ENCODE measurements around the gene MIPEP.
"Not testable (repeated sequence)": the region's sequence is repeated elsewhere in the genome, so short reads cannot be mapped to it uniquely, and the experiment has no call there.

MIPEP gene

DNA sequence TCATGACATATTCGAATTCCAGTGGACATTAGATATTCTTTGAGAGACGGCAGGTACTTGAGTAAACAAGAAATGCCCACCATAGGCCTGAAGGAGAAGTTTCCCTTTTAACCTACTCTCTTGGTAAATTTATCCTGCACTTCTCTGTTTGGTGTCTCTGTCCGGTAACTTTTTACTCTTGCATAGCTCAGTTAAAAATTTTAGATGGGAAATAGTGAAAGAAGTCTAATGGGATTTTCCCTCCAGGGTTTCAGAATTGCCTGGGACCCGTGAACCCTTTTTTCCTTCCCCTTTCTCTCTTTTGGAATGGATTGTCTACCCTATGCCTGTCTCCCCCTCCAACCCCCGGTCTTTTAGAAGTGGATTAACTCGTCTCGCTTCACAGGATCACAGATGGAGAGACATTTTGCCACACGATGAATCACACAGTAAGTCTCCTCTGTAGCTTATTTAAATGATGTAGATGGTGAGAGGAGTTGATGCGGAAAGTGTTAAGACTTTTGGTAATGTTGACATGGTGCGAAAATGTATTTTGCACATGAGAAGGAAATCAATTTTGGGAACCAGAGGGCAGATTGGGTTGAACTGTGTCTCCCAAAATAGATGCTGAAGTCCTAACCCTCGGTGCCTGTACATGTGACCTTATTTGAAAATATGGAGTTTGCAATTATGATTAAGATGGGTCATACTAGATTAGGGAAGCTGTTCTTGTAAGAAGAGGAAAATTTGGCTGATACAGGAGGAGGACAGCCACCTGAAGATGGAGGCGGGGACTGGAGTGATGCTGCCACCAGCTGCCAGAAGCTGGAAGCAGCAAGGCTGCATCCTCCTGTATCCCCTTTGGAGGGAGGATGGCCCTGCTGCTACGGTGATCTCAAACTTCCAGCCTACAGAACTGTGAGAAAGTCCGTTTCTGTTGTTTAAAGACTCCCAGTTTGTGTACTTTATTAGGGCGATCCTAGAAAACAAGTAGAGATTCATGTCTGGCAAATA, 711 bp upstream of the MIPEP start:
- no peak for DNase-seq (ENCODE audit: low read depth, low spot score)

GRCh38 chr13:23884361-23884760, 4.8 kb downstream of the MIPEP start:
- DNase-seq (ENCODE audit: low read depth, low spot score) = not testable (repeated sequence)

GRCh38 chr13:23883255-23883654, 5.9 kb downstream of the MIPEP start:
- no peak for DNase-seq (ENCODE audit: low read depth, low spot score)

GRCh38 chr13:23881402-23881800, 7.8 kb downstream of the MIPEP start:
- not testable (repeated sequence) for DNase-seq (ENCODE audit: low read depth, low spot score)

GRCh38 chr13:23880493-23881401, 8.5 kb downstream of the MIPEP start:
- DNase-seq (ENCODE audit: low read depth, low spot score) = not testable (repeated sequence)

- no peak for DNase-seq (ENCODE audit: low read depth, low spot score)
Measured at GRCh38 chr13:23877286-23877685, 11.9 kb downstream of the MIPEP start.

GRCh38 chr13:23876265-23876664, 12.9 kb downstream of the MIPEP start:
- DNase-seq (ENCODE audit: low read depth, low spot score) = no peak

DNA sequence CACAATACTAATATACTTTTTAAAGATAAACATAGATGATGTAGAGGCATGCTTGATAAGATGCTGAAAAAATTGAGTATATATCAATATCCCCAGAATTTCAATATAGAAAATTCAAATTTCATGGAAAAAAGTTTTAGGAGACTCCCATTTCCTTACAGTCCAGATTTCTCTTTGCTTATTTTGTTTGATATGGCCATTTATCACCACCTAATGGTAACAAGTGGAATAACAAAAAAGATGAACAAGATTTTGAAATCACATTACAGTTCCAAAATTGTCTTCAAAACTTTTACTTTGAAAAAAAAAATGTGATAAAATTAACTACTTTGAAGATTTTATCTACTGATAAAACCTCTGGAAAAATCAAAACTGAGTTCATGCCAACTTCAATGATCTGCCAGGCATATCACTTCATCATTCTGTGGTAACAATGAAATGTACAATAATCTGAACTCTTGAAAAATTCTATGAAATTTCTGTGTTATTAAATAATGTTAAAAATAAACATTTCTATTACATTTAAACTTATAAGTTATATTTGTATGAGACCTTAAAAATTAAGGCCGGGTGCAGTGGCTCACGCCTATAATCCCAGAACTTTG, 17.5 kb downstream of the MIPEP start:
- DNase-seq (ENCODE audit: low read depth, low spot score) = no peak

DNA sequence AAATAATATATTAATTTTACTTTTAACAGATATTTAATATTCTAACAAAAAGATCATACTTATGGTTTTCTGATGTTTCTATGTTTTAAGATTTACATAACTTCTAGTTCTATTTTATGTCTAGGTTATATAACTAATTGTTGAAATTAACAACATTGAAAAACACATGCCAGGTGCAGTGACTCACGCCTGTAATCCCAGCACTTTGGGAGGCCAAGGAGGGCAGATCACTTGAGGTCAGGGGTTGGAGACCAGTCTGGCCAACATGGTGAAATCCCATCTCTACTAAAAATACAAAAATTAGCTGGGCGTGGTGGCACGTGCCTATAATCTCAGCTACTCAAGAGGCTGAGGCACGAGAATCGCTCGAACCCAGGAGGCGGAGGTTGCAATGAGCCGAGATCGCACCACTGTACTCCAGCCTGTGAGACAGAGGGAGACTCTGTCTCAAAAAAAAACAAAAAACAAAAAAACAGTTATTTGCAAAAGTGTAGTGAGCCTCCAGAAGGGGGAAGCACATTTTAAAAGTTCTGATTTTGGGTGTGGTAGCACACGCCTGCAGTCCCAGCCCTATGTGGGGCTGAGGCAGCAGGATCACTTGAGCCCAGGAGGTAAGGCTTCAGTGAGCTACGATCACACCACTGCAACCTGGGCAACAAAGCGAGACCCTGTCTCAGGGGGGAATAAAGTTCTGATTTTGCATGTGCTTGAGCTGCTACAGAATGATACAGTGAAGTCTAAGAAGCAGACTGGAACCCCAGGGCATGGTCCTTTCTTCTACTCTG, 18.7 kb downstream of the MIPEP start:
- no peak for DNase-seq (ENCODE audit: low read depth, low spot score)

DNA sequence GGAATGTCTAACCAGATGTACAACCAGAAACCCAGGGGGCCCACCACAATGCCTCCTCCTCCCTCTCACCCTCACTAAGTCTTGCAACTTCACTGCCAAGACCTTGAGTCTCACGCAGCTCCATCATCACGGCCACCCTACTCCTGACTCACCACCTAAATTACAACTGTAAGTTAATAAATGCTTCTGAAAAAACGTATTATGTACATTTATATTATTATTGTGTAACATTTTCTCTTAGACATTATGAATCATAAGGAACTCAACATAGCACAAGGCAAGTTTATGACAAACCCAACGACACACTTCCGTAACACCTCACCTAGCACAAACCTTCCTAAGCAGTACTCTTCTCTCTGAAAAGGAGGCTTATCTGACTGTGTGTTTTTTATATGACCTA, 20.7 kb downstream of the MIPEP start:
- no peak for DNase-seq (ENCODE audit: low read depth, low spot score)

DNA sequence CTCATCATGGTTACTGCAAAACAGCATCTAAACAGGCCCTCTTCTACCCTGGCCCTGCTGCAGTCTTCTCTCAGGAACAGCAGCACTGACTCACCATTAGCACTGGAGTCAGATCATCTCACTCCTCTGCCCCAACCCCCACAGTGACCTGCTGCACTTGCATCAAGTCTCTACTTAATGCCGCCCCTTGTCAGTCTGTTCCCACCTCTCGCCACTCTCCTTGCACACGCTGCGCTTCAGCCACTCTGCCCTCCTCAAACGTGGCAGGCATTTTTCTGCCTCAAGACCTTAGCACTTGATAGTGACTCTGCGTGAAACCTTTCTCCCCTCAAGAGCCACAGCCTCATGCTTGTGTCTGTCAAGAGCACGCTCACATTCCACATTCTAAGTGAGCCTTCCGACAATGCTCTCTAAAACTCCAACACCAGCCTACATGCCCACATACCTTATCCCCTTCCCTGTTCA, 22.1 kb downstream of the MIPEP start:
- no peak for DNase-seq (ENCODE audit: low read depth, low spot score)

GRCh38 chr13:23866420-23867026, 22.7 kb downstream of the MIPEP start:
- DNase-seq (ENCODE audit: low read depth, low spot score) = no peak

GRCh38 chr13:23865906-23866305, 23.3 kb downstream of the MIPEP start:
- no peak for DNase-seq (ENCODE audit: low read depth, low spot score)

DNA sequence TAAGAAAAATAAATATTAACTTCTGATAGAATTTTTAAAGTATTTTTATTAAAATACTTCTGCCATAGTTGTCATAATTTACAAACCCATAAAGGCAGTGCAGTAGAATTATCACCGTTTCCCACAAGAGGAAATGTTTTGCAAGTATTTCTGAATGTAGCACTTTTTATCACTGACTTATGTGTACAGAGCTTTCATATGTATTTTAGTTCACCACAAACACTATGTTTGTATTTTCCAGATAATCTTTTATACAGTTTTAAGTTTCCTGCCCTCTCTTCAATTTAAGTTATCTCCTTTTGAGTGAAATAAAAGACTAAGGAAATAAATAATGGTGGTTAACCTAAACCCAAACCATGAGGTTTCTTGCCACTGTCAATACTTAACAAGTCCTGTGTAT, 24.2 kb downstream of the MIPEP start:
- DNase-seq (ENCODE audit: low read depth, low spot score) = no peak

DNA sequence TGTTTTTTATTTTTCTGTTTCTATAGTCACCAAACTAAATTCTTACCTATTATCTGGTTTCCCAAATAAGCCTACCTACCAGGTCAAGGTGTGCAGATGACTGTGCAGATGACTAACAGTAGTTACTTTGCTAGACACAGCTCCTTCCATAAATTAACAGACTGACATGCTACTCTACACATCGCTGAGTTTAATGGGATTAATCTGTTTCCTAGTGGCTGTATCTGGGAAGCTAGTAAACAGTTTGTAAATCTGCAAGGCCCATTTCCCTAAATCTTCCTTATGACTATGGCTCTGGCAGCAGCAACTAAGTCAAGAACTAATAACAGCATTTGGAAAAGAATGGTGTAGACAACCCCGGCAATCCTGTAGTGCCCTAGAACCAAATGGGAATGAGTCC, 27.9 kb downstream of the MIPEP start:
- no peak for DNase-seq (ENCODE audit: low read depth, low spot score)

- DNase-seq (ENCODE audit: low read depth, low spot score) = no peak
Measured at GRCh38 chr13:23859904-23860303, 29.3 kb downstream of the MIPEP start.

DNA sequence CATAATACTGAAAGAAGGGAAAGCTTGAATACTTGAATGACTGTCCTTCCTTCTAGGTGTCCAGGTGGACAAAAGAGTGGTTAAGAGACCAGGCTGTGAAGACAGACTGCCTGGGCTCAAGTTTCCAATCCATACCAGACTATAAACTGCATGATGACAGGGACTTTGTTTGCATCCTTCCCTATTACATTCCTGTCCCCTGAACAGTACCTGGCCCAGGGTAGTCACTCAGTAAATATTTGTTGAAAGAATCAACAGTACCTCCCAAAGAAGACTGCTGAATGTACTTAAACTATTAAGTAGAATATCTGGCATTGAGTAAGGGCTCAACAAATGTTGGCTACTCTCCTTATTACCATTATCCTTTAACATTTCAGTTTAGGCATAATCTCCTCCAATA, 29.7 kb downstream of the MIPEP start:
- DNase-seq (ENCODE audit: low read depth, low spot score) = no peak

DNA sequence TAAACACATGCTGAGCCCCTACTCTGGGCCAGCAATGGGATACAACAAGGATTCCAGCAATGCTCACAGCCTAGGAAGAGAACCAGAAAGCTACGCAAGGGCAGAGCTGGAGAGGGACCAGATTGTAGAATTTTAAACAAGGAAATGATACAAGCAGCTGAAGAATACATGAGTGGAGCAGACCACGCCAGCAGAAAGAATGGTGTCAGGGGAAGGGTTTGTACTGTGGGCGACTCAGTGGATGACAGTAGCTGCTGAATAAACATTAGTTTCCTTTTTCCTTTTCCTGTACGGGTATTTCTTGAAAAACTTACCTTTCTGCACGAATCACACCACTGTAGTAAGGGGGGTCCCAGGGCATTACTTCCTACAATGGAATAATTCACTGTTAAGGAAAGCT, 30.7 kb downstream of the MIPEP start:
- DNase-seq (ENCODE audit: low read depth, low spot score) = no peak

GRCh38 chr13:23856008-23856750, 33.0 kb downstream of the MIPEP start:
- DNase-seq (ENCODE audit: low read depth, low spot score) = no peak

DNA sequence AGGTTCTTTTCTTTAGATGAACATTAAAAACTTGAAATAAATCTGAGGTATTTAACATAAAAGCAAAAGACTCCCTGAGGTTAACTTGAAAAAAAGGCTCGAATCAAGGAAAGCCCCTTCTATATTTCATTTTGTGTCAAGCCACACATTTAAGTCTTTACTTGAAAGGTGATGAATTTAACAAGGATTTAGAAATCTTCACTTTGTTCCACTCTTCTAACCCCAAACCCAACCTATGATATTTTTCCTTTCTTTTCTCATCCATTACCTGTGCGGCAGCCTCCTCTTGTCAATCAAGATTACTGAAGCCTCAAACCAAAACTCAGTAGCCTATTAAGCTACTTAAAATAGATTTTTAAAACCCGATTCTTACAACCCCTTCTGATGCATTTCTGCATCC, 33.8 kb downstream of the MIPEP start:
- no peak for DNase-seq (ENCODE audit: low read depth, low spot score)
